Duodenal mucosa (tissue), 2 donors: ENCODE measurements around the gene ZWILCH.

ENCODE experiments used
- H3K27ac ChIP-seq: one replicate; pipeline ENCODE4 v1.7.0; 2013; ENCODE audit warnings: low read depth, low read length
- H3K27me3 ChIP-seq, 2 donors: one replicate each; pipeline ENCODE4 v1.7.0; 2013; ENCODE audit warnings: low read length in 2 of 2, control low read depth in 1 of 2; ENCODE audit not compliant: insufficient read depth in 2 of 2, control insufficient read depth in 1 of 2
- H3K36me3 ChIP-seq, 2 donors: one replicate each; pipeline ENCODE4 v1.7.0; 2013; ENCODE audit warnings: low read length in 2 of 2, control low read depth in 1 of 2; ENCODE audit not compliant: insufficient read depth in 2 of 2, control insufficient read depth in 1 of 2
- H3K4me1 ChIP-seq, 2 donors: one replicate each; pipeline ENCODE4 v1.7.0; 2013; ENCODE audit warnings: low read length in 2 of 2, control low read depth in 1 of 2; ENCODE audit not compliant: insufficient read depth in 2 of 2, control insufficient read depth in 1 of 2
- H3K4me3 ChIP-seq, 2 donors: one replicate each; pipeline ENCODE4 v1.7.0; 2013; ENCODE audit warnings: low read length in 2 of 2, low read depth in 1 of 2
- H3K9ac ChIP-seq, 2 donors: one replicate each; pipeline ENCODE4 v1.7.0; 2013; ENCODE audit warnings: low read length in 2 of 2, low read depth in 1 of 2
- H3K9me3 ChIP-seq, 2 donors: one replicate each; pipeline ENCODE4 v1.7.0; 2013; ENCODE audit warnings: low read length in 2 of 2, control low read depth in 1 of 2; ENCODE audit not compliant: control insufficient read depth in 1 of 2

Gene ZWILCH

DNA sequence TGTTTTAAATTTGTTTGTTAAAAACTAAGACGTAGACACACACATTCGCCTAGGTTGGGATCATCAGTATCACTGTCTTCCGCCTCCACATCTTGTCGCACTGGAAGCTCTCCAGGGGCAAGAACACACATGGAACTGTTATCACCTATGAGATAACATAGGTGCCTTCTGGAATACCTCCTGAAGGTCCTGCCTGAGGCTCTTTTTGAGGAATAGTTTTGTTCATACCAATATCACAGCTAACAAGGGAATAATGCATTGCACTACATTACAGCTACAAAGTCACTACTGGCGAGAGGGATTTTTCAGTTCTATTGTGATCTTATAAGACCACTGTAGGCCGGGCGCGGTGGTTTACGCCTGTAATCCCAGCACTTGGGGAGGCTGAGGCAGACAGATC is 29.9 kb downstream of the ZWILCH start:
- no peaks in the 10 kb centered on the region for H3K27me3 ChIP-seq
- peaks cover 0 to 13% of the 10 kb centered on the region in 2 donors for H3K36me3 ChIP-seq

DNA sequence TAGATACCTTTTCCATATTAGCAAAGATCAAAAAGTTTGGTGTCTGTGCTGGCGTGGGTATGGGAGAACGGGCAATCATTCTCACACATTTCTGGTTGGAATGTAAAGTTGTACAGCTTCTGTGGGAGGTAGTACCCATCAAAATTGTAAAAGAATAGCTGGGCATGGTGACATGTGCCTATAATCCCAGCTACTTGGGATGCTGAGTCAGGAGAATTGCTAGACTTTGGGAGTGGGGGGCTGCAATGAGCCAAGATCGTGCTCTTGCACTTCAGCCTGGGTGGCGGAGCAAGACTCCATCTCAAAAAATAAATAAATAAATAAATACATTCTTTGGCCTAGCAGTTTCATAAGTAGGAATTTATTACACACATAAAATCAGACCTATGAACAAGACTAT is 37.8 kb downstream of the ZWILCH start:
- Histone ChIP-seq H3K36me3 (peaks cover 0 to 9% of the 10 kb centered on the region in 2 donors), H3K4me1 (no peaks in the 10 kb centered on the region), H3K9me3 (no peaks in the 10 kb centered on the region), H3K9ac (no peak overlapping the region), H3K4me3 (no peak overlapping the region), H3K27me3 (no peaks in the 10 kb centered on the region), H3K27ac (no peak overlapping the region)

More for the DNA sequence above, 29.9 kb downstream of the ZWILCH start:
- no peaks in the 10 kb centered on the region for H3K4me1 ChIP-seq
- no peak overlapping the region for H3K9ac ChIP-seq
- H3K4me3 ChIP-seq, result no peak overlapping the region
- no peak overlapping the region for H3K27ac ChIP-seq
- no peaks in the 10 kb centered on the region for H3K9me3 ChIP-seq

DNA sequence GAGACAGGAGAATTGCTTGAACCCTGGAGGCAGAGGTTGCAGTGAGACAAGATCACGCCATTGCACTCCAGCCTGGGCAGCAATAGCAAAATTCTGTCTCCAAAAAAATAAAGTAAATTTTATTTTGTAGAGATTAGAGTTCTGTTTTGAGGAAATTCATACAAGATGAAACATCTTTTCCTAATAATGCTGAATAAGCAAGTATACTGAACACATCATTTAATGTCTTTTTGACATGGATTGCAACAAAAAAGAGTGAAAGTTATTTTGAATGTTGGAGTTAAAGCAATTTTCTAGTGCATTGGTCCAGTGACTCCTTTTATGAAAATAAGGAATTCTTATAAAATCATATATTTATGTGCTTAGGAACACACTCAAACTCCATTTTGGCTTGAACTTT is 40.1 kb downstream of the ZWILCH start:
- Histone ChIP-seq H3K4me1 (no peaks in the 10 kb centered on the region), H3K27ac (no peak overlapping the region), H3K36me3 (peaks cover 0 to 9% of the 10 kb centered on the region in 2 donors), H3K9me3 (no peaks in the 10 kb centered on the region), H3K9ac (no peak overlapping the region), H3K27me3 (no peaks in the 10 kb centered on the region), H3K4me3 (no peak overlapping the region)

DNA sequence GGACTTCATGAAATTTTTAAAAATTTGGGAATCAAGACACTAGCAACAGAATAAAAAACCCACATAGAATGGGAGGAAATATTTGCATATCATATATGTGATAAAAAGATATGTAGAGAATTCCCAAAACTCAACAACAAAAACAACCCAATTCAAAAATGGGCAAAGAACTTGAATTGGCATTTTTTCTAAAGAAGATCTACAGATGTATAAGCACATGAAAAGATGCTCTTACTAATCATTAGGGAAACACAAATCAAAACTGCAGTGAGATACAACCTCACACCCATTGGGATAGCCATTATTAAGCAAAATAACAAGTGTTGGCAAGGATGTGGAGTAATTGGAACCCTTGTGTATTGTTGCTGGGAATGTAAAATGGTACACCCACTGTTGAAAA is 50.6 kb downstream of the ZWILCH start:
- Histone ChIP-seq H3K9me3 (no peaks in the 10 kb centered on the region), H3K9ac (no peak overlapping the region), H3K36me3 (no peaks in the 10 kb centered on the region), H3K27ac (no peak overlapping the region), H3K27me3 (no peaks in the 10 kb centered on the region), H3K4me3 (no peak overlapping the region), H3K4me1 (no peaks in the 10 kb centered on the region)

DNA sequence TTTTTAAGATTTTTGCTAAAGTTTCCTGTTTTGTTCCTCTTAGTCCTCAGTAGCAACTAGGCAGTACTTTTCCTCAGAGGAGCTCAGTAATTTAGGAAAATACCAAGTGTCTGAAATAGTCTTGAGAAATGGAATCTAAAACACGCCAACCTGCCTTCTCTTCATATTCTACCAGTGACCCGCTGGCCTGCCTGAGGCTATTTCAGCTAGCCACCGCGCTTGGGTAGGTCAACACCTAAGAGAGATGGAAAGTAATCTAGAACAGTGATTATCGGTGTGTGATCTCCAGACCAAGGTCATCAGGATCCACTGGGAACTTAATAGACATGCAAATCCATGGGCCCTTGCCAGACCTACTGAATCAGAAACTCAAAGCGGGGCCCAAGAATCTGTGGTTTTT is 53.1 kb downstream of the ZWILCH start:
- Histone ChIP-seq H3K9me3 (no peaks in the 10 kb centered on the region), H3K4me1 (no peaks in the 10 kb centered on the region), H3K27ac (no peak overlapping the region), H3K27me3 (no peaks in the 10 kb centered on the region), H3K4me3 (no peak overlapping the region), H3K9ac (no peak overlapping the region), H3K36me3 (no peaks in the 10 kb centered on the region)

DNA sequence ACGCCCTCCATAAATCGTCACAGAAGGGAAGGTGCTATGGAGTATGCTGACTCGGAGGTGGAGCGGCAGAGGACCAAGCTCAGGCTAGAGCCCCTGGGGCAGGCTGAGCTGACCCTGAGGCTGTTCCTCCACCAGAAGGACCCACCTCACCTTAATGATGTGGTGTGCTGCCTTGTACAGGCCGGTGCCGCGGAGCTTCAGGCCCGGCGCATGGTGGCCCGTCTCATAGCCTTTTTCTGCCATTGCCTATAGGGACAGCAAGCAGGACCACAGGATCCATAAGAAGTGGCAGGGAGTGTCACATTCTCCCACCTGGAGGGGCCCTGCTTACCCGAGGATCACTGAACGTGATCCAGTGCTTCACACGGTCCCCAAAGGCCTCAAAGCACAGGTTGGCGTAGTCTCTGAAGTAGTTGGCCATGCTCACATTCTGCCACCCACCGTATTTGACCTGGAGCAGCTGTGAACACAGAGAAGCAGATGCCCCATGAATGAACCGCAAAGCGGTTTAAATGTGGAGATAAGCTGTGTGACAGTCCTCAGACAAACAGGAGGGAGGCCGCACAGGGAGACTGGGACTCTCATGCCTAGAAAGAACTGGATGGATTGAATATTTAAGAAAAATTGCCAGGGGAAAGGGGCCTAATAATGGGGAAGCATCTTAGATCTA is 55.9 kb downstream of the ZWILCH start:
- no peak overlapping the region for H3K9ac ChIP-seq
- no peak overlapping the region for H3K27ac ChIP-seq
- H3K4me3 ChIP-seq, result no peak overlapping the region
- no peaks in the 10 kb centered on the region for H3K4me1 ChIP-seq
- H3K27me3 ChIP-seq, result no peaks in the 10 kb centered on the region
- no peaks in the 10 kb centered on the region for H3K9me3 ChIP-seq
- no peaks in the 10 kb centered on the region for H3K36me3 ChIP-seq

DNA sequence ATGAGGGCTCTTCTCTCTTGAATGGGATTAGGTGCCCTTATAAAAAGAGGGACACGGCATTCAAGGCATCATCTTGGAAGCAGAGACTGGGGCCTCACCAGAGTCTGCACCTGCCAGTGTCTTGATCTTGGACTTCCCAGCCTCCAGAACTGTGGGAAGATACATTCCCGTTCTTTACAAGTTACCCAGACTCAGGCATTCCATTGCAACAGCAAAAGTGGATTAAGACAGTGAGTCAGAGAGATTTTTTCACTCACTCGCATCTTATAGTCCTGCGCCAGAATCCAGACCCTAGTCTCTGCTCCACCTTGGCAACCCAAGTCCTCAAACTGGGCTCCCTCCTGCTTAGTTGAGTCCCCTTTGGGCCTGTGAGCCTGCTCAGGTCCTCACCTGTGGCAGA is 58.0 kb downstream of the ZWILCH start:
- no peak overlapping the region for H3K9ac ChIP-seq
- no peak overlapping the region for H3K27ac ChIP-seq
- H3K4me3 ChIP-seq, result no peak overlapping the region
- no peaks in the 10 kb centered on the region for H3K36me3 ChIP-seq
- no peaks in the 10 kb centered on the region for H3K4me1 ChIP-seq
- no peaks in the 10 kb centered on the region for H3K27me3 ChIP-seq
- H3K9me3 ChIP-seq, result no peaks in the 10 kb centered on the region

DNA sequence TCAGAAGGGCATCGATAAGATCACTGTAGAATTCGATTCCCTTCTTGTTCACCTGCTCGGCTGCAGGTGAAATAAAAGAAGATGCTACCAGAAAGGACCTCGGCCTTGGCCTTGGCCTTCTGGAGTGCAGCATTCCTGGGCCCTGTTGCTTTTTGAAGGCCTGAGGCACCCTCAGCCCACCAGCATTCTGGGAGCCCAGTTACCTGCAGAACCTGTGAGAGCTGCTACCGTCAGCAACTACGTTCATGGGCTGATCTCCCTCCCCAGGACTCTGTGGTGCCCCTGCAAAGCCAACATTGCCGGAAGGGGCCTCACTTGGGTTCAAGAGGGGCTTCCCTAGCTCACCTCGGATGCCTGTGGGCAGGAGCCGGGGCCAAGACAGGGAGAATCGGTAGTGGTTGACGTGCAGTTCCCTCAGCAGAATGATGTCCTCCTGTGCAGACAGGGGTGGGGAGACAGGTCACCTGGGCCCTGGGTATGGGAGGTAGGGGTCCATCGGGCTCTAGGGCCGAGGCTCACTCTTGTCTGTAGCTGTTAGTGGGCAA is 58.5 kb downstream of the ZWILCH start:
- no peaks in the 10 kb centered on the region for H3K36me3 ChIP-seq
- H3K4me1 ChIP-seq, result no peaks in the 10 kb centered on the region
- no peaks in the 10 kb centered on the region for H3K27me3 ChIP-seq
- no peak overlapping the region for H3K9ac ChIP-seq
- no peaks in the 10 kb centered on the region for H3K9me3 ChIP-seq
- no peak overlapping the region for H3K4me3 ChIP-seq
- no peak overlapping the region for H3K27ac ChIP-seq

DNA sequence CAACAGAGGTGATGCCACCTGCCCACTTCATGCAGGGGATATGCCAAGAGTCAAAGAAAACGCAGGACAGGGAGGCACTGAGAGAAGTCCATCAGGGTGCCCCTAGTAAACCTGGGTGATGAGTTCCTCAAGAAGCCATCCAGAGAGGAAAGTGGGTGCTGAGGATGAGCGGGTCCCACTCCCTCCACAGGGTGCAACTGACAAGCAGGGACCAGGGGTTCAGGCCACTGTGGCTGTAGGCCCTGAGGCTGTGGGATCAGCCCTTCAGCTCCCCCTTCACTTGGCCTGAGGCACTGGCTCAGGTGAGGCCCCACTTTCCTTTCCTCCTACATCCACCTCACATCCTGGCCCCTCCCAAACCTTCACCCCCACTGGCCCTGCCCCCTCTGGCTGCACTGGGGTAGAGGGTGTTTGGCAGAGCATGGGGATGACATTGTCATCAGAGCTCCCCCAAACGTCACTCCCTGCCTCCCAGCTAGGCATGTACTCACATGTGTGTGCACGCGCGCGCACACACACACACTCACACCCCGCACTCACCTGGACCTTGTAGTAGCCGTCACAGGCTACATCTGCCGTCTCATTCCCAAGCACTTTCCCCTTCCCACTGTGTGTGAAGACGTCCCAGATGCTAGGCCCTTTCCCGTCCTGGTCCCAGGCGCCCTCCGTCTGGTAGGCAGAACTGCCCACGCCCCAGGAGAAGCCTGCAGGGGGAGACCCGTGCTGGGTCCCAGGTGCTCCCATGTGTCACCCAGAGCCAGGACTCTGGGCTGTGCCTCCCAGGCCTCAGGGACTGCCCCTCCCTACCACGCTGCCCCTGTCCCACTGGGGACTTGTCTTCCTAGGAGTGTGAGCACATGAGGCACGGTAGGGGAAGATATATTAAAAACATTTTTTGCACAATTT is 59.3 kb downstream of the ZWILCH start:
- Histone ChIP-seq H3K9me3 (no peaks in the 10 kb centered on the region), H3K27me3 (no peaks in the 10 kb centered on the region), H3K9ac (no peak overlapping the region), H3K4me3 (no peak overlapping the region), H3K27ac (no peak overlapping the region), H3K36me3 (no peaks in the 10 kb centered on the region), H3K4me1 (no peaks in the 10 kb centered on the region)

DNA sequence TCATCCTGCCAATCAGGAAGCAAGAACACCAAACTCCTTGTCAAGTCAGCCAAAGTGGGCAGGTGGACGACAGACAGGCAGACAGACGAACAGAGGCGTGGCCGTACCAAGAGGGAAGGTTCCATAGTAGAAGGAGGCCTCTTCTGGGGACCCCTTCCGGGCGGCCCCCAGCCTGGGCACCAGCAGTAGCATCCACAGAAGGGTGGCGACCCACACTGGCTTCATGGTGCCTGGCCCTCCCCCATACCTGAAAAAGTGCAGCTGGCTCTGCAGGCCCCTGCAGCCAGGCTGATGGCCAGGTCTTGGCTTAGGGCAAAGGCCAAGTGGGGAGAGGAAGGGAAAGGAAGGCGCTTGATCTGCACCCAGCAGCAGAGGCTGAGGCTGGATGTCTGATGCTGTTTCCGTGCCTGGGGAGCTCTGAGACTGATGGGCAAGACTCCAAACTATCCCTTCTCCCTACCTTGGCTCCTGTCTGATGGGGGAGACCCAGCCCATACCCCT is 60.1 kb downstream of the ZWILCH start:
- no peaks in the 10 kb centered on the region for H3K4me1 ChIP-seq
- H3K9me3 ChIP-seq, result no peaks in the 10 kb centered on the region
- no peak overlapping the region for H3K4me3 ChIP-seq
- no peak overlapping the region for H3K9ac ChIP-seq
- H3K27me3 ChIP-seq, result no peaks in the 10 kb centered on the region
- H3K36me3 ChIP-seq, result no peaks in the 10 kb centered on the region
- no peak overlapping the region for H3K27ac ChIP-seq
